K562 (cell line): ENCODE data around the gene KIF21A. TPM values are rescaled to one million over a fixed set of nuclear protein-coding genes. Genes with fewer than 3 reads are reported as not detected.

Experiments
- ATAC-seq: fragments of 200-7000 bp; cut with Tn5 transposase; 3 replicates; pipeline ENCODE4 v1.9.1; 2020; ENCODE audit warnings: moderate library complexity
- BruUV-seq: library from RNA; stranded (reverse); fragments of 400-500 nt; replicated peaks from 2 replicates; lab custom pipeline; 2021; lab: Mats Ljungman, UMichigan
- CTCF ChIA-PET: fragments of 300-600 bp; formaldehyde crosslinking; extraction: SDS; loops from one replicate; lab custom pipeline; 2021; ENCODE audit warnings: low intra/inter-chr PET ratio; lab: Yijun Ruan, JAX
- POLR2A ChIA-PET: fragments of 300-600, 350-650 bp; sonication (Branson Sonifier 250); formaldehyde crosslinking; extraction: SDS; loops from one replicate; lab custom pipeline; 2021; ENCODE audit warnings: antibody characterized with exemption, inconsistent platforms; lab: Yijun Ruan, JAX
- DNase-seq, 4 experiments: peaks; one replicate each; pipeline versions ENCODE4 v3.0.0 to v3.0.0-alpha.2; 2011 to 2018; ENCODE audit warnings: low spot score in 3 of 4, mixed read lengths in 3 of 4; ENCODE audit errors: extremely low read depth in 1 of 4
- FAIRE-seq: peaks from 2 replicates; lab custom pipeline; 2011; peaks lifted over from hg19 to GRCh38; lab: Jason Lieb, UNC
- H2AFZ ChIP-seq: 2 replicates; pipeline ENCODE4 v1.6.0; 2011; ENCODE audit warnings: low read depth, low read length, control low read depth, inconsistent platforms
- H3K27ac ChIP-seq: fragments of 200-600 bp; 3 replicates; pipeline ENCODE4 v1.8.0; 2011; ENCODE audit warnings: low read depth, mild to moderate bottlenecking, control low read depth, inconsistent platforms, low read length, moderate library complexity, mixed read lengths; ENCODE audit errors: extremely low read depth
- H3K27me3 ChIP-seq, 2 experiments: fragments of 300-600 bp in 1 of 2; 2 replicates in 1 of 2; 3 replicates in 1 of 2; pipeline versions ENCODE4 v1.6.0 to v1.8.0; 2011; ENCODE audit warnings: inconsistent platforms in 2 of 2, low read length in 2 of 2, mild to moderate bottlenecking in 1 of 2, mixed read lengths in 1 of 2, moderate library complexity in 1 of 2; ENCODE audit not compliant: control insufficient read depth in 2 of 2, insufficient read depth in 2 of 2
- H3K36me3 ChIP-seq: fragments of 300-600 bp; 3 replicates; pipeline ENCODE4 v1.8.0; 2011; ENCODE audit warnings: mild to moderate bottlenecking, low read length, inconsistent platforms; ENCODE audit not compliant: control insufficient read depth, insufficient read depth
- H3K4me1 ChIP-seq, 2 experiments: fragments of 200-600 bp in 1 of 2; replicated peaks in 1 of 2; 2 replicates in 1 of 2; 3 replicates in 1 of 2; pipeline versions ENCODE4 v1.5.1 to v1.8.0; 2011; ENCODE audit warnings: inconsistent platforms in 2 of 2, low read length in 2 of 2, mild to moderate bottlenecking in 1 of 2, mixed read lengths in 1 of 2, moderate library complexity in 1 of 2; ENCODE audit not compliant: control insufficient read depth in 2 of 2, insufficient read depth in 2 of 2
- H3K4me2 ChIP-seq: 2 replicates; pipeline ENCODE4 v1.6.1; 2011; ENCODE audit warnings: low read length, control low read depth, inconsistent platforms, mixed read lengths; ENCODE audit not compliant: insufficient read depth
- H3K4me3 ChIP-seq: fragments of 200-600 bp; sonication (generic), shearing (Covaris generic); 2 replicates; pipeline ENCODE4 v1.5.1; 2016; ENCODE audit warnings: control low read depth, inconsistent platforms
- H3K79me2 ChIP-seq: fragments of 200-600 bp; 3 replicates; pipeline ENCODE4 v1.8.0; 2011; ENCODE audit warnings: low read length, inconsistent platforms; ENCODE audit not compliant: control insufficient read depth, insufficient read depth
- H3K9ac ChIP-seq, 2 experiments: 2 replicates each; pipeline versions ENCODE4 v1.6.0 to v1.6.1; 2011; ENCODE audit warnings: low read depth in 2 of 2, low read length in 2 of 2, control low read depth in 1 of 2, inconsistent platforms in 1 of 2, mild to moderate bottlenecking in 1 of 2, mixed read lengths in 1 of 2; ENCODE audit not compliant: insufficient read depth in 1 of 2
- H3K9me1 ChIP-seq: one replicate; pipeline ENCODE4 v1.6.0; 2011; ENCODE audit warnings: inconsistent platforms, mild to moderate bottlenecking, low read length, moderate library complexity; ENCODE audit not compliant: control insufficient read depth, insufficient read depth
- H3K9me3 ChIP-seq: replicated peaks from 2 replicates; pipeline ENCODE4 v1.5.1; 2011; ENCODE audit warnings: low read depth, low read length, inconsistent platforms; ENCODE audit not compliant: control insufficient read depth, insufficient read depth
- H4K20me1 ChIP-seq: replicated peaks from 2 replicates; pipeline ENCODE4 v1.6.1; 2011; ENCODE audit warnings: low read length, inconsistent platforms, mixed read lengths; ENCODE audit not compliant: control insufficient read depth, insufficient read depth
- ETV6 ChIP-seq, 3 experiments: fragments of 150-350 bp in 1 of 3; sonication (generic) in 1 of 3; formaldehyde crosslinking in 1 of 3; IDR thresholded peaks; 2 replicates each; pipeline versions ENCODE4 v1.6.1 to v1.8.0; 2014 to 2022; ENCODE audit warnings: borderline replicate concordance in 2 of 3, low read depth in 2 of 3, antibody characterized with exemption in 1 of 3, low read length in 1 of 3, mild to moderate bottlenecking in 1 of 3, missing genetic modification reagents in 1 of 3
- L3MBTL2 ChIP-seq: fragments of 450-650 bp; IDR thresholded peaks from 2 replicates; pipeline ENCODE4 v1.6.1; 2016; ENCODE audit warnings: mild to moderate bottlenecking, moderate library complexity
- MCM2 ChIP-seq: fragments of 450-650 bp; IDR thresholded peaks from 2 replicates; pipeline ENCODE4 v1.6.1; 2017; ENCODE audit warnings: low read depth, mild to moderate bottlenecking
- RHOXF2B ChIP-seq: fragments of 250-450 bp; sonication (Bioruptor Pico); conservative IDR thresholded peaks from 2 replicates; pipeline ENCODE4 v1.5.1; 2021
- TFAM ChIP-seq: fragments of 250-450 bp; sonication (Bioruptor Pico); conservative IDR thresholded peaks from 2 replicates; pipeline ENCODE4 v1.5.0; 2021; ENCODE audit warnings: mild to moderate bottlenecking, moderate library complexity
- YBX1 ChIP-seq: fragments of 450-650 bp; IDR thresholded peaks from 2 replicates; pipeline ENCODE4 v1.7.1; 2016; ENCODE audit warnings: mild to moderate bottlenecking
- ZC3H11A ChIP-seq: IDR thresholded peaks from 2 replicates; pipeline ENCODE4 v1.6.1; 2012; ENCODE audit warnings: low read depth, low read length, improper control_type of control experiment
- ZNF354B ChIP-seq: fragments of 250-450 bp; sonication (Bioruptor Pico); IDR thresholded peaks from 2 replicates; pipeline ENCODE4 v1.4.0; 2020
- WGBS: fragments of 100-300 bp; shearing (Covaris generic); methylation state at CpG from one replicate; pipeline ENCODE4 v1.1.6; 2016; ENCODE audit warnings: low coverage, mixed read lengths; ENCODE audit not compliant: insufficient coverage; ENCODE audit errors: missing lambda C conversion rate; 5-methylcytosine and 5-hydroxymethylcytosine counted together
- in situ Hi-C: fragments of 300-500 bp; cut with MboI; formaldehyde crosslinking; loops from 4 replicates; pipeline ENCODE4 v1.15.0; 2018; ENCODE audit warnings: inconsistent platforms, mixed read lengths
- intact Hi-C: fragments of 100-400 bp; cut with micrococcal nuclease; formaldehyde crosslinking; loops from 2 replicates; pipeline ENCODE4 v1.14.2; 2022
- polyA plus RNA-seq, 8 experiments: library from polyadenylated mRNA; depleted of rRNA in 4 of 8; stranded (reverse) in 5 of 8; unstranded in 3 of 8; fragments of >200 nt; fragmentation: Nextera tagmentation in 2 of 8; fragmentation: Illumina TruSeq in 1 of 8; extraction: Ambion mirVana in 2 of 8; extraction: Trizol in 1 of 8; gene quantifications; 2 replicates each; pipeline versions ENCODE4 v1.2.1 to v1.2.3, GENCODE V29; 2011 to 2014; ENCODE audit warnings: inconsistent platforms in 1 of 8, missing spikeins in 1 of 8
- total RNA-seq, 7 experiments: library from RNA; depleted of rRNA in 6 of 7; stranded (reverse); fragments of >200 nt in 6 of 7; fragmentation: Illumina TruSeq in 2 of 7; extraction: Trizol in 2 of 7; gene quantifications; 2 replicates each; pipeline versions ENCODE4 v1.2.1 to v1.2.3, GENCODE V29; 2011 to 2021; ENCODE audit warnings: low replicate concordance in 1 of 7
- TF ChIP-seq, protein P1 (sequence below): fragments of 250-450 bp; sonication (Bioruptor Pico); IDR thresholded peaks from 2 replicates; pipeline ENCODE4 v1.5.0; 2021; ENCODE audit warnings: mild to moderate bottlenecking, borderline replicate concordance
- TF ChIP-seq, protein P2 (sequence below), 2 experiments: fragments of 450-650 bp in 1 of 2; sonication (generic) in 1 of 2; formaldehyde crosslinking; conservative IDR thresholded peaks; 2 replicates each; pipeline versions ENCODE4 v1.4.0 to v1.8.1; 2020 to 2022; ENCODE audit warnings: mild to moderate bottlenecking in 1 of 2, missing genetic modification reagents in 1 of 2

The KIF21A gene
- total and polyA plus RNA-seq, 9 of the 15 experiments (the other 6 are each of a cell fraction or from before 2014, with no cell fraction given): 17.7 to 45.0 (median 30.3) TPM

DNA sequence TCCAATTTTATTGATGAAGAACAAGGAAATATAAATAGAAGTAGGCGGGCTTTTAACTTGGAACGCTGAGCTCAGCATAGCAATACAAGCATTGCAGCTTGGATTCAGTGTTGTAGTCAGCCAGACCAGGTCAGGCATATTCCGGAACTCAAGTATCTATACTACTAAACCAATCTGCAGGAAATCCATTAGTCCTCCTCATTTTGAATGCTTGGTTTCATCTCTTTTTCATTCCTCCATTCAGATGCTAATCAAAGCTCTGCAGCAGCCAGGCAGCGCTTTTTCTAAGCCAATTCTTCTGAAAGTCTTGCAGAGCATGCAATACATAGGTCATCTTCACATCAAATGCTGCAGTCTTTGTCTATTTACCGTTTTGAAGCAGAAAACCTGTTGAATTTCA lies 49.0 kb downstream of the KIF21A start:
- Histone ChIP-seq H3K4me2 (no peak overlapping the region), H3K27ac (no peak overlapping the region), H3K9ac (no peak overlapping the region), H3K27me3 (no peaks in the 10 kb centered on the region), H3K4me3 (no peak overlapping the region), H3K79me2 (peaks cover 3% of the 10 kb centered on the region)
- WGBS: 80% methylated on average over 5 of the region's 5 CpGs
- FAIRE-seq: no peak
- no peak for ATAC-seq
- in situ Hi-C loops (no loop called here), intact Hi-C loops (no loop called here)
- POLR2A ChIA-PET: interaction anchor here (0.6 kb wide), 1 partner anchor 24 kb away, joined by 3 read pairs; no protein-coding TSS in a partner anchor
- BruUV-seq: no TSS peak
- CTCF ChIA-PET: no interaction called here
- DNase-seq: no peak
- TF ChIP-seq, protein P1, sequence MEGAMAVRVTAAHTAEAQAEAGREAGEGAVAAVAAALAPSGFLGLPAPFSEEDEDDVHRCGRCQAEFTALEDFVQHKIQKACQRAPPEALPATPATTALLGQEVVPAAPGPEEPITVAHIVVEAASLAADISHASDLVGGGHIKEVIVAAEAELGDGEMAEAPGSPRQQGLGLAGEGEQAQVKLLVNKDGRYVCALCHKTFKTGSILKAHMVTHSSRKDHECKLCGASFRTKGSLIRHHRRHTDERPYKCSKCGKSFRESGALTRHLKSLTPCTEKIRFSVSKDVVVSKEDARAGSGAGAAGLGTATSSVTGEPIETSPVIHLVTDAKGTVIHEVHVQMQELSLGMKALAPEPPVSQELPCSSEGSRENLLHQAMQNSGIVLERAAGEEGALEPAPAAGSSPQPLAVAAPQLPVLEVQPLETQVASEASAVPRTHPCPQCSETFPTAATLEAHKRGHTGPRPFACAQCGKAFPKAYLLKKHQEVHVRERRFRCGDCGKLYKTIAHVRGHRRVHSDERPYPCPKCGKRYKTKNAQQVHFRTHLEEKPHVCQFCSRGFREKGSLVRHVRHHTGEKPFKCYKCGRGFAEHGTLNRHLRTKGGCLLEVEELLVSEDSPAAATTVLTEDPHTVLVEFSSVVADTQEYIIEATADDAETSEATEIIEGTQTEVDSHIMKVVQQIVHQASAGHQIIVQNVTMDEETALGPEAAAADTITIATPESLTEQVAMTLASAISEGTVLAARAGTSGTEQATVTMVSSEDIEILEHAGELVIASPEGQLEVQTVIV (CRISPR knock-in tag): no peak
- TF ChIP-seq YBX1: no peak
- no peak for TF ChIP-seq RHOXF2B
- no peak for TF ChIP-seq ZC3H11A
- TF ChIP-seq MCM2: no peak
- no peak for TF ChIP-seq ETV6 (IDR thresholded peaks at IDR 0.05; ENCODE audit: borderline replicate concordance in 1 of 2, low read depth in 2 of 2, low read length in 1 of 2)
- TF ChIP-seq ETV6 (CRISPR knock-in tag; IDR thresholded peaks at IDR 0.05; ENCODE audit: borderline replicate concordance): no peak
- TF ChIP-seq TFAM (CRISPR knock-in tag): no peak
- TF ChIP-seq ZNF354B (CRISPR knock-in tag): no peak
- TF ChIP-seq L3MBTL2: no peak
- TF ChIP-seq, protein P2, sequence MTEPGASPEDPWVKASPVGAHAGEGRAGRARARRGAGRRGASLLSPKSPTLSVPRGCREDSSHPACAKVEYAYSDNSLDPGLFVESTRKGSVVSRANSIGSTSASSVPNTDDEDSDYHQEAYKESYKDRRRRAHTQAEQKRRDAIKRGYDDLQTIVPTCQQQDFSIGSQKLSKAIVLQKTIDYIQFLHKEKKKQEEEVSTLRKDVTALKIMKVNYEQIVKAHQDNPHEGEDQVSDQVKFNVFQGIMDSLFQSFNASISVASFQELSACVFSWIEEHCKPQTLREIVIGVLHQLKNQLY (CRISPR knock-in tag; conservative IDR thresholded peaks at IDR 0.05): no peak
- TF ChIP-seq, all 486 proteins: peak for 0
- Histone ChIP-seq H3K9me3 (no peaks in the 10 kb centered on the region), H3K36me3 (no peaks in the 10 kb centered on the region), H3K4me1 (no peaks in the 10 kb centered on the region), H4K20me1 (no peaks in the 10 kb centered on the region), H2AFZ (no peak overlapping the region), H3K9me1 (no peaks in the 10 kb centered on the region)
